Eye (tissue), 1 donor: ENCODE measurements around the gene TMLHE.
"Not testable (repeated sequence)": the region's sequence is repeated elsewhere in the genome, so short reads cannot be mapped to it uniquely, and the experiment has no call there.

Experiments used
- DNase-seq: peaks from one replicate; pipeline ENCODE4 v3.0.0-alpha.2; 2015

The TMLHE gene

DNA sequence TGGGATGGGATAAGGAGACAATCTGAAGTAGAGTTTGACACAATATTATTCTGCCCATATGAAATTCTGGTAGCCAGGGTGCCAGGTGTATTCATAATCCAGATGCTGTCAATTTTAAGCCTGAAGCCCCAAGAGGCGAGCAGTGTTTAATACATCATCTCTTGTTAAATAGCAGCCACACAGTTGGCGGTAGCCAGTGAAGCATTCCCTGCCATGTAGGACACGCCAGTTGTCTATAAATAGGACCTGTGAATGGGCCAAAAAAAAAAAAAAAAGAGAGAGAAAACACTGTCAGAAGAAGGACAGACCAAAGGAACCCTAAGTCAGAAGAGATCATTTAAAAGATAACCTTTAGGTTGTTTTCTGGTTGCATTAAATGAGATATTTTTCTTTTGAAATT is 121.3 kb downstream of the TMLHE start:
- not testable (repeated sequence) for DNase-seq

GRCh38 chrX:155477136-155477535 is 135.6 kb downstream of the TMLHE start:
- DNase-seq = not testable (repeated sequence)

DNA sequence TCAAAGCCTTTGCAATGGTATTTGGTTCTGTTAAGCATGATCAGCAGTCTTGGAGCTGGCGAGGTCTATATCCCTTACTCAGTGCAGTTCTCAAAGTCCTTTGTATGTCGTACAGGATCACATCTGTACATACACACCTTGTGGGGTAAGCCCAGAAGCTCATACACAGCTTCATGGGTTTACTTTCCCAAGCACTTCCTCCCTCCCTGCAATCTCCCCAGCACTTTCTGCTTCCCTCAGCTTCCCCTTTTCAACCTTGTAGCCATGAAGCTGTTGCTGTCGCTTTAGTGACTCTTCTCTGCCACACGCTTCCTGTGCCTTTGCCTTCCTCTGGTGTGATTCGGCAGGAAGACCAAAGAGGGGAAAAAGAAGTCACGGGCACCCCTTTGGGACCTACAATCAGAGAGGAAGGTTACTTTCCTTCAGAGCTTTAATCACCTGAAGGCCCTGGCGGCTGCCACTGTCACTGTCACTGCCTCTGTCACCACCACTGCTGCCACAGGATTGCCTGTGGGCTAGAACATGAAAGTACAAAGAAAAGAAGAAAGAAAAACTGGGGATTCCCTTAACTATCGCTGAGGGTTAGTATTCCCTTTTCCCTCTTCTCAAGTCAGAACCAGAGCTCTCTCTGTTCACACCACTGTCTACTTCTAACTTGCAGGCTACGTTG is 146.3 kb downstream of the TMLHE start:
- DNase-seq = not testable (repeated sequence)

DNA sequence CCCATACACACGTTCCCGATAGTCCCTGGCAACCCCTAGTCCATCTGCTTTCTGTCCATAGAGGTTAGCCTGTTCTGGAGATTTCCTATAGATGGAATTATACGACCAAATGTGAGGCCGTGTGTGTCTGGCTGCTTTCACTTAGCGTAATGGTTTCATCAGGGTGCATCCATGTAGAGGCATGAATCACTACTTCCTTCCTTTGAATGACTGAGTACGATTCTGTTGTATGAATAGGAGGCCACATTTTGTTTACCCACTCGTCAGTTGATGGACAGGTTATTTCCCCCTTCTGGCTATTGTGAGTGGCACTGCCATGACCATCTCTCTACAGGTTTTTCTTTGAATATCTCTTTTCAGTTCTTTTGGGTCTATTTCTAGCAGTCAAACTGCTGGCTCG is 152.3 kb downstream of the TMLHE start:
- DNase-seq = not testable (repeated sequence)

DNA sequence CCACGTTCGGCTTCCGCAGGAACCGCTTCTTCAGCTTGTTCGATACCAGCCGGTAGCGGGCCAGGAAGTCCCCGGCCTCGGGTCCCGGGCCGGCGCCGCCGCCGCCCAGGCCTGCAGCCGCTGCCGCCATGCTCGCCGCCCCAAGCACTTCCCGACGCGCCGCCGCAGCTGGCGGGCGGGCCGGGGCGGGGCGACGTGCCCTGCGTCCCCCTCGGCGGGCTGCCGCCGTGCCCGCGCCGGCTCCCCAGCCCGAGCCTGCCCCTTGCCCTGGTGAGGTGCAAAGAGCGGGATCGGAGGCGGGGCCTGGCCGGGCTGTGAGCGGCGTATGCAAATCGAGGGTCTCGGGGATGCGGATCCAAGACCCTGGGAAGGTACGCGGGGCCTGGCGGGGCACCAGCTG is 154.3 kb downstream of the TMLHE start, which contains the start of gene F8A3:
Gene F8A3 (minus strand): TSS at position 150 of the 400 bp plus-strand sequence. CDS start 20 bp downstream, at position 130.
- not testable (repeated sequence) for DNase-seq

GRCh38 chrX:155457761-155458447 is 154.8 kb downstream of the TMLHE start:
- not testable (repeated sequence) for DNase-seq

- DNase-seq = no peak
Observed at GRCh38 chrX:155441097-155441496, 171.7 kb downstream of the TMLHE start.
